ENCODE data around the gene MESP1.
A peak's percentile ranks its signal among the peaks of the same experiment; 100 is the strongest.

Gene MESP1

GRCh38 chr15:89747708-89748682, 3.1 kb downstream of the MESP1 start:
- peak overlapping the region; percentile 32 for H4K8ac ChIP-seq (ENCODE audit: low read length)
- H3K23ac ChIP-seq (ENCODE audit: low read length in 2 of 2) = no peak overlapping the region
- H2AFZ ChIP-seq (ENCODE audit: low read depth, low read length) = no peak overlapping the region
- H3K4me3 ChIP-seq (ENCODE audit: insufficient read depth in 1 of 2, low read depth in 1 of 2, low read length in 2 of 2) = no peak overlapping the region
- no peak overlapping the region for H2AK5ac ChIP-seq (ENCODE audit: low read length, severe bottlenecking)
- no peak overlapping the region for H2BK15ac ChIP-seq (ENCODE audit: low read depth, poor library complexity, severe bottlenecking)
- H3K4ac ChIP-seq (ENCODE audit: low read depth in 1 of 2, low read length in 2 of 2) = no peak overlapping the region
- H2BK5ac ChIP-seq (ENCODE audit: low read depth, low read length, poor library complexity, severe bottlenecking) = no peak overlapping the region
- peaks cover 18% of the 10 kb centered on the region for H3K4me1 ChIP-seq (ENCODE audit: control insufficient read depth, insufficient read depth, low read depth, low read length)
- DNase-seq = no peak
- no peak overlapping the region for H4K91ac ChIP-seq (ENCODE audit: low read length)
- H2BK12ac ChIP-seq (ENCODE audit: low read length in 2 of 2) = no peak overlapping the region
- no peak overlapping the region for H3K18ac ChIP-seq (ENCODE audit: low read depth in 1 of 2, low read length in 2 of 2)
- no peak overlapping the region for H3K4me2 ChIP-seq (ENCODE audit: low read length, poor library complexity, severe bottlenecking)
- H3K79me1 ChIP-seq (replicated peaks; ENCODE audit: low read length, poor library complexity, severe bottlenecking) = no peaks in the 10 kb centered on the region
- no peak overlapping the region for H3K14ac ChIP-seq (ENCODE audit: low read length in 2 of 2)
- no peak overlapping the region for H3K9ac ChIP-seq (ENCODE audit: low read length)
- H3K36me3 ChIP-seq (ENCODE audit: control insufficient read depth in 1 of 2, insufficient read depth in 2 of 2, low read depth in 1 of 2, low read length in 2 of 2) = no peaks in the 10 kb centered on the region
- H2BK120ac ChIP-seq (ENCODE audit: low read depth, low read length) = no peak overlapping the region
- H3K9me3 ChIP-seq (ENCODE audit: control insufficient read depth, low read length) = no peaks in the 10 kb centered on the region
- no peak overlapping the region for H3K27ac ChIP-seq (ENCODE audit: low read length, poor library complexity, severe bottlenecking)
- peaks cover 60 to 65% of the 10 kb centered on the region in 2 experiments for H3K27me3 ChIP-seq (ENCODE audit: control insufficient read depth in 1 of 2, insufficient read depth in 1 of 2, low read length in 2 of 2)
- 10% methylated on average over 27 of the region's 28 CpGs for WGBS

GRCh38 chr15:89746386-89746780, 4.7 kb downstream of the MESP1 start:
- H3K4me1 ChIP-seq (ENCODE audit: control insufficient read depth, insufficient read depth, low read depth, low read length) = peaks cover 18% of the 10 kb centered on the region
- WGBS = 81% methylated on average over 9 of the region's 9 CpGs
- no peak overlapping the region for H3K4me2 ChIP-seq (ENCODE audit: low read length, poor library complexity, severe bottlenecking)
- no peak overlapping the region for H4K91ac ChIP-seq (ENCODE audit: low read length)
- no peak overlapping the region for H2BK5ac ChIP-seq (ENCODE audit: low read depth, low read length, poor library complexity, severe bottlenecking)
- H3K23ac ChIP-seq (ENCODE audit: low read length in 2 of 2) = no peak overlapping the region
- no peak overlapping the region for H2BK120ac ChIP-seq (ENCODE audit: low read depth, low read length)
- H3K27ac ChIP-seq (ENCODE audit: low read length, poor library complexity, severe bottlenecking) = no peak overlapping the region
- DNase-seq = no peak
- peak overlapping the region in 1 of 2 experiments; percentile 42 for H3K14ac ChIP-seq (ENCODE audit: low read length in 2 of 2)
- H2AK5ac ChIP-seq (ENCODE audit: low read length, severe bottlenecking) = no peak overlapping the region
- no peak overlapping the region for H3K9ac ChIP-seq (ENCODE audit: low read length)
- peaks cover 63 to 65% of the 10 kb centered on the region in 2 experiments for H3K27me3 ChIP-seq (ENCODE audit: control insufficient read depth in 1 of 2, insufficient read depth in 1 of 2, low read length in 2 of 2)
- no peak overlapping the region for H3K18ac ChIP-seq (ENCODE audit: low read depth in 1 of 2, low read length in 2 of 2)
- no peak overlapping the region for H2AFZ ChIP-seq (ENCODE audit: low read depth, low read length)
- no peak overlapping the region for H2BK15ac ChIP-seq (ENCODE audit: low read depth, poor library complexity, severe bottlenecking)
- no peaks in the 10 kb centered on the region for H3K79me1 ChIP-seq (replicated peaks; ENCODE audit: low read length, poor library complexity, severe bottlenecking)
- H3K4ac ChIP-seq (ENCODE audit: low read depth in 1 of 2, low read length in 2 of 2) = no peak overlapping the region
- H3K4me3 ChIP-seq (ENCODE audit: insufficient read depth in 1 of 2, low read depth in 1 of 2, low read length in 2 of 2) = no peak overlapping the region
- no peaks in the 10 kb centered on the region for H3K9me3 ChIP-seq (ENCODE audit: control insufficient read depth, low read length)
- peak overlapping the region; percentile 35 for H4K8ac ChIP-seq (ENCODE audit: low read length)
- H2BK12ac ChIP-seq (ENCODE audit: low read length in 2 of 2) = no peak overlapping the region
- H3K36me3 ChIP-seq (ENCODE audit: control insufficient read depth in 1 of 2, insufficient read depth in 2 of 2, low read depth in 1 of 2, low read length in 2 of 2) = no peaks in the 10 kb centered on the region

DNA sequence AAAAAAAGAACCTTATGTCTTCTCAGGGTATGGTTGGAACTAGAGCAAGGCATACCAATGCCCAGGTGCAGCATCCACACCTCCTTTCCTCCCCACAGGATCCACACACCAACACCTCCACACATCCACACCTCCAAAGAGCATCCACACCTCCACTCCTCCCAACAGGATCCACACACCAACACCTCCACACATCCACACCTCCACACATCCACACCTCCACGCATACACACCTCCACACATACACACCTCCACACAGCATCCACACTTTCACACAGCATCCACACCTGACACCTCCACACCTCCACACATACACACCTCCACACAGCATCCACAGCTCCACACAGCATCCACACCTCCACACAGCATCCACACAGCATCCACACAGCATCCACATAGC, 5.3 kb downstream of the MESP1 start:
- no peak overlapping the region for H2BK120ac ChIP-seq (ENCODE audit: low read depth, low read length)
- no peaks in the 10 kb centered on the region for H3K79me1 ChIP-seq (replicated peaks; ENCODE audit: low read length, poor library complexity, severe bottlenecking)
- WGBS = 100% methylated on average over 1 of the region's 1 CpG
- peak overlapping the region in 1 of 2 experiments; percentile 49 for H3K14ac ChIP-seq (ENCODE audit: low read length in 2 of 2)
- H3K27ac ChIP-seq (ENCODE audit: low read length, poor library complexity, severe bottlenecking) = no peak overlapping the region
- no peak overlapping the region for H3K4me2 ChIP-seq (ENCODE audit: low read length, poor library complexity, severe bottlenecking)
- no peak overlapping the region for H3K9ac ChIP-seq (ENCODE audit: low read length)
- no peak overlapping the region for H2BK5ac ChIP-seq (ENCODE audit: low read depth, low read length, poor library complexity, severe bottlenecking)
- H3K9me3 ChIP-seq (ENCODE audit: control insufficient read depth, low read length) = no peaks in the 10 kb centered on the region
- no peak overlapping the region for H2AFZ ChIP-seq (ENCODE audit: low read depth, low read length)
- no peak overlapping the region for H3K4ac ChIP-seq (ENCODE audit: low read depth in 1 of 2, low read length in 2 of 2)
- H4K91ac ChIP-seq (ENCODE audit: low read length) = no peak overlapping the region
- no peak overlapping the region for H3K23ac ChIP-seq (ENCODE audit: low read length in 2 of 2)
- H2AK5ac ChIP-seq (ENCODE audit: low read length, severe bottlenecking) = no peak overlapping the region
- H3K36me3 ChIP-seq (ENCODE audit: control insufficient read depth in 1 of 2, insufficient read depth in 2 of 2, low read depth in 1 of 2, low read length in 2 of 2) = no peaks in the 10 kb centered on the region
- H2BK12ac ChIP-seq (ENCODE audit: low read length in 2 of 2) = no peak overlapping the region
- H3K4me1 ChIP-seq (ENCODE audit: control insufficient read depth, insufficient read depth, low read depth, low read length) = peaks cover 15% of the 10 kb centered on the region
- no peak overlapping the region for H3K4me3 ChIP-seq (ENCODE audit: insufficient read depth in 1 of 2, low read depth in 1 of 2, low read length in 2 of 2)
- no peak overlapping the region for H4K8ac ChIP-seq (ENCODE audit: low read length)
- H3K27me3 ChIP-seq (ENCODE audit: control insufficient read depth in 1 of 2, insufficient read depth in 1 of 2, low read length in 2 of 2) = peaks cover 63 to 65% of the 10 kb centered on the region in 2 experiments
- H2BK15ac ChIP-seq (ENCODE audit: low read depth, poor library complexity, severe bottlenecking) = no peak overlapping the region
- no peak overlapping the region for H3K18ac ChIP-seq (ENCODE audit: low read depth in 1 of 2, low read length in 2 of 2)
- DNase-seq = no peak

DNA sequence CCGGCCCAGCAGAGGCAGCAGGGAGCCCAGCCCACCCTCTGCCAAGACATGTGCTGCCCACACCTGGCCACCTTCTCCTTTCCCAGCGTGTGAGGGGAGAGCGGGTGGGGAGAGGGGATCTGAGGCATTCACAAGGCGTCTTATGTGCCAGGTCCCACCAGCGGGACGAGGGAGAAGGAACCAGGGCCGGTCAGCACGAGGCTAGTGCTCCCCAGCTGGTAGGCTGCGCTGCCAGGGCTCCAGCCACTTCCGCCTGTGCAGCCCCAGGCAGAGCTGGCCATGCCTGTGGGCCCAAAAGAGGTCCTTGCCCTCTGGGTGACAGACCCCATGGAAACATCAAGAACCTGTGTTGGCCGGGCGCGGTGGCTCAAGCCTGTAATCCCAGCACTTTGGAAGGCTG, 5.9 kb downstream of the MESP1 start:
- Histone ChIP-seq H3K18ac (ENCODE audit: low read depth in 1 of 2, low read length in 2 of 2) (no peak overlapping the region), H3K27me3 (ENCODE audit: control insufficient read depth in 1 of 2, insufficient read depth in 1 of 2, low read length in 2 of 2) (peaks cover 63% of the 10 kb centered on the region in 2 experiments), H3K79me1 (replicated peaks; ENCODE audit: low read length, poor library complexity, severe bottlenecking) (no peaks in the 10 kb centered on the region), H3K4ac (ENCODE audit: low read depth in 1 of 2, low read length in 2 of 2) (no peak overlapping the region), H3K14ac (ENCODE audit: low read length in 2 of 2) (no peak overlapping the region), H2AFZ (ENCODE audit: low read depth, low read length) (no peak overlapping the region), H3K4me1 (ENCODE audit: control insufficient read depth, insufficient read depth, low read depth, low read length) (peaks cover 10% of the 10 kb centered on the region), H3K9me3 (ENCODE audit: control insufficient read depth, low read length) (no peaks in the 10 kb centered on the region), H4K91ac (ENCODE audit: low read length) (no peak overlapping the region), H3K4me3 (ENCODE audit: insufficient read depth in 1 of 2, low read depth in 1 of 2, low read length in 2 of 2) (no peak overlapping the region), H2AK5ac (ENCODE audit: low read length, severe bottlenecking) (no peak overlapping the region), H2BK12ac (ENCODE audit: low read length in 2 of 2) (no peak overlapping the region), H2BK5ac (ENCODE audit: low read depth, low read length, poor library complexity, severe bottlenecking) (no peak overlapping the region), H3K4me2 (ENCODE audit: low read length, poor library complexity, severe bottlenecking) (no peak overlapping the region), H3K9ac (ENCODE audit: low read length) (no peak overlapping the region), H3K27ac (ENCODE audit: low read length, poor library complexity, severe bottlenecking) (no peak overlapping the region), H3K36me3 (ENCODE audit: control insufficient read depth in 1 of 2, insufficient read depth in 2 of 2, low read depth in 1 of 2, low read length in 2 of 2) (no peaks in the 10 kb centered on the region), H3K23ac (ENCODE audit: low read length in 2 of 2) (no peak overlapping the region), H2BK15ac (ENCODE audit: low read depth, poor library complexity, severe bottlenecking) (no peak overlapping the region), H2BK120ac (ENCODE audit: low read depth, low read length) (no peak overlapping the region), H4K8ac (ENCODE audit: low read length) (no peak overlapping the region)
- no peak for DNase-seq
- WGBS = 84% methylated on average over 13 of the region's 13 CpGs
